D341Med (cell line): Measurements from ENCODE around the gene ARHGAP1.

Experiments used
- DNase-seq: peaks from one replicate; pipeline ENCODE4 v3.0.0; 2012; ENCODE audit warnings: low spot score

Gene ARHGAP1

DNA sequence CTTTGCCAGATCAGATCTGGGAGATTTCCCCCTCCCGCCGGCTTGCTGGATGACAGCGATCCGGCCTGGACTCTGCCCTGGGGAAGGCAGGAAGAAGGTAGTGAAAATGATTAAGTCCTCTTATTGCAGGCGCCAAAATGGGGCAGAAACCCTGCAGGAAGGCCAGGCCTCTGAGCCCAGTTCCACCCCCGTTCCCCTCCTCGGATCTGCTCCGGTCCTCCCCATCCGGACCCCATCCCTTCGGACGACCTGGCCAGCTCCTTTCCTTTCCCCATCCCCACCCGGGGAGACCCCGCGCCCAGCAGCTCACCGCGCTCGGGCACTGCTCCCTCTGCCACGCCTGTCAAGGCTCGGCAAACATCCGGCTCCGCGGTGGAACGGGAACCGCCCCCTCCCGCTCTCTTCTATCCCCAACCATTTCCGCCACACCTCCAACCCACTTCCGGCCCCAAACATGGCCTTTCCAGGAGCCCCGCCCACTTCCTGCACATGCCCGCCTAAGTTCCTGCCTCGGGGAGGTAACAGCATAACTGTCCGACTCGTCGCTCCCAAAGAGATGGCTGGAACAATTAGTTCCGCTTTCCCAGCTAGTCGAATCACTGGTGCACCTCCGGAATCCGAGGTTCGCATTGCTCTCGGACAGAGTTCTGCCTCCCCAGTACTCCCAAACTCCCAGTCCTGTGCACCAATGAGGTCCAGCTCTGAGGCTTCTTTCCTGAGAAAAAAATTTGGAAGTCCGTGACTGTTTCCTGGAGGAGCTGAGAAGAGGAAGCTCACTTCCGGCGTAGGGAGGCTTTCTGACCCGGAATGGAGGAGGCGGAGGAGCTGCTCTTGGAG is at the start of gene ARHGAP1, which contains the start of gene ZNF408:
Gene ARHGAP1, minus strand, starts transcription at position 379 of the 837 bp plus-strand sequence. CDS start 4,512 bp downstream, outside the sequence.
Gene ZNF408, plus strand, starts transcription at position 791 of the 837 bp plus-strand sequence. Its CDS starts 17 bp downstream, at position 808.
- peak; percentile 96 for DNase-seq

DNA sequence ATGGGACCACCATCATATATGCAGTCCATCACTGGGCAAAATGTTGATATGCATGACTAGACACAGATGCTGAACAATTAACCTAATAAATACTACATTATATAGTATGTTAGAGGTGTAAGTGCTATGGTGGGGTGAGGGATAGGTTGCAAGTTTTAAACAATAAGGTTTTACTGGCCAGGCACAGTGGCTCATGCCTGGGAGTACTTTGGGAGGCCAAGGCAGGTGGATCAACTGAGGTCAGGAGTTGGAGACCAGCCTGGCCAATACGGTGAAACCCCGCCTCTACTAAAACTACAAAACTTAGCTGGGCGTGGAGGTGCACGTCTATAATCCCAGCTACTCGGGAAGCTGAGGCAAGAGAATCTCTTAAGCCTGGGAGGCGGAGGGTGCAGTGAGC is 46.7 kb upstream of the ARHGAP1 start:
- DNase-seq: no peak

DNA sequence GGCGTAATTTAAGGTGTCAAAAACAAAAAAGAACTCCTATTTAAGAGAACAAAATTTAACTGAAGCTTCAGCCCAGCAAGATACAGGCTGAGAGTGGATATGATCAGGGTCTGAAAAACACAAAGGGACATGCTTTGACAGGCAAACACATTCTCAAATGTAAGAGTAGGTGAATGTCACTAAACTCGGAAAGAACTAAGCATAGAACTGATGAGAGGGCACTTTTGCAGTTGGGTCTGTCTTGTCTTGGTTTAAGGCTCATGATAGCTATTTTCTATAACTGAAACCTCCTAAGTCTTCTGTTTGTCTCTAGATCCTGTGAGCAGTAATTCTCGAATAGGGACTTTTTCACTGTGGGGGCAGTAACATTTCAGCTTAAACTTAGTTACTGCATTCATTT is 45.6 kb upstream of the ARHGAP1 start:
- no peak for DNase-seq

DNA sequence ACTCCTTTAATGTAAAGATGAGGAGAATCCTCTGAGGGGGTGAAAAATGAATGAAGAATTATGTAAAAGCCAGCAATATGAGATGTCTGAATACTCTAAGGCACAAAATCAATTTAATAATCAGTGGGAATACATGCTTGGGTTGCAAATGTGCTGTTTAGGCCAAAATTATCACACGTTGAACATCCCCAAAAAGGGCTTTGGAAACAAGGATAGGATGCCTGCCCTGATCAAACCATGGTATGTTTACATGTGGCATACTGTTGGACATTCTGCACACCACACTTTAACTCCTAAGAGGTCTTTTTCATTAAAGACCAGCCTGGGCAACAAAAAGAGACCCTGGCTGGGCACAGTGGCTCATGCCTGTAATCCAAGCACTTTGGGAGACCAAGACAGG is 44.9 kb upstream of the ARHGAP1 start:
- DNase-seq: no peak

DNA sequence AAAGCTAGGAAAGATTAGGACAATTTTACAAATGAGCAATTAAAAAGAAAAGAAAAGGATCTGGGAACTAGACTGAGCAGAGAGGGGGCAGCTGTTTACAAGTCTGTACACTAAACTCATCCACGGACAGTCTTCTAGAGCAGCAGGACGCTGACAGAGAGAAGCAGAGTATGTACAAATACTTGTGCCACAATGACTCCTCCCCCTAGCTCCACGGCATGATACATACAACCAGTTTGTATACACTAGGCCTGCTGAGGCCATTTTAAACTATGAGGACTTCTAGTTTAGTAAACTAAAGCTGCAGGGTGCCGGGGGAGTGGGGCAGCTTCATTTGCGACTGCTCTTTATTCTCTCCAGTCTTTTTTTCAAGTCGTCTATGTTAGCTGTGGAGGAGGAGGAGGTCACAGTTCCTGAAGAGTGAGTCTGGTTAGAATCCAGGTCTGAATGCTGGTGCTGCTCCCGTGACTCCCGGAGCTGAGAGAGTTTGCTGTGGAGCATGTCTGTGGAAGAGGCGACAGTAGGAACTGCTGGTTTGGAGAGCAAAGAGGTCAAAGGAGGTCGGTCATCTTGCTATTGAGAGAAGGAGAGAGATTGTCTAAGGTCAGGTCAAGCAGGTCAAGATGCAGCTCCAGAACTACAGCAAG is 43.4 kb upstream of the ARHGAP1 start:
- DNase-seq: no peak

DNA sequence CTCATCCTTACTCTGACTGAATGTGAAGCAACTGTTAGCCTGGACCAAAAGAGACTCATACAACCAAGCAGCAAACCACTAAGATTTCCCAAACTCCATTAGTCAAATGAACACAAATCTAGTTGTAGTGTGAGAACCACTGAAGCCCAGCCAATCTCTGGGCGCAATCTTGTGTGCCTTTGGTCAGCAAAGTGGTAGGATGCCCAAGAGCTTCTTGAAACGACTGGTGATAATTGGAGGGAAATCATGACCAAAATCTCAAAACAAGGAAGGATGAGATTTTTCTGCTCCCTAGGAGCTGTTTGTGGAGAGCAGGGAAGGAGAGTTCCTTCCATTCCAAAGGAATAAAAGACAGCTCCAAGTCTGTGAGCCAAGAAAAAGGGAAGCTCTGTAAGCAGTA is 42.6 kb upstream of the ARHGAP1 start:
- no peak for DNase-seq

DNA sequence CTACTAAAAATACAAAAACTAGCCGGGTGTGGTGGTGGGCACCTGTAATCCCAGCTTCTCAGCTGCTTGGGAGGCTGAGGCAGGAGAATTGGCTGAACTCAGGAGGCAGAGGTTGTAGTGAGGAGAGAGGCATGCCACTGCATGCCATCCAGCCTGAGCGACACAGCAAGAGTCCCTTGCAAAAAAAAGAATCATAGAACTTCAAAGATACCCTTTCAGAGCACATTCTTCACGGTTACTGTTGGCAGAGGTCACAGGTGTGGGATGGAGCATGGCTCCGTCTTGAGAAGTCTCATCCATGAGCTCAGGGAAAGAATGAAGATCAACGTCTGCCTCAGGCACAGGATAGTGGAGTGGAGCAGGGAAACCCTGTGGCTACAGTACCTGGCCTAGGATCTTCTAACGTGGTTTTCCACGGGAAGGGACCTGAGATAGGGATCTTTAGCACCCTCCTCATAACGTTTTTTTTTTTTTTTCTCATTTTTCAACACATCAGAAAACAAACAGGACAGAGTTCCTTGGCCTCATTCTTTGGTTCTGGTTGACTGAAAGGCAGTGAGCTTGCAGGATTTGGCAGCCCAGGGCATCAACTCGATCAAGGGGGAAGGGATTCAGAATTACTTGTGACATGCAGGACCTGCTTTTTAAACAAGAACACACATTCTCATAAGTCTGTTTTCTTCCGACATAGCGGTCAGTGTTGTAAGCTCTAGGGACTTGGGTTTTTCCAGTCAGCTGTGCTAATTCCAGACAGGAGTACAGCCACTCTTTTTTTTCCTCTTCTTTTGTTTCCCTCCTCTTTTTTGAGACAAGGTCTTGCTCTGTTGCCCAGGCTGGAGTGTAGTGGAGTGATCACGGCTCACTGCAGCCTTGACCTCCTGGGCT is 41.4 kb upstream of the ARHGAP1 start:
- no peak for DNase-seq

DNA sequence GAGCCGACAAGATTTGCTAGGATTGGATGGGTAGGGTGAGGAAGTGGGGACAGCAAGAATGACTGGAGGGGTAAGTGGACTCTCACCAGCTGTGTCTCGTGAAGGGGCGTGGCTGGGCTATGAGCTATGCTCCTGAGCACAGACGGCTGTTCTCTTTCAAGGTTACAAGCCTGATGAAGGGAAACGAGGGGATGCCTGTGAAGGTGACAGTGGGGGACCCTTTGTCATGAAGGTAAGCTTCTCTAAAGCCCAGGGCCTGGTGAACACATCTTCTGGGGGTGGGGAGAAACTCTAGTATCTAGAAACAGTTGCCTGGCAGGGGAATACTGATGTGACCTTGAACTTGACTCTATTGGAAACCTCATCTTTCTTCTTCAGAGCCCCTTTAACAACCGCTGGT is 38.5 kb upstream of the ARHGAP1 start:
- DNase-seq: no peak

DNA sequence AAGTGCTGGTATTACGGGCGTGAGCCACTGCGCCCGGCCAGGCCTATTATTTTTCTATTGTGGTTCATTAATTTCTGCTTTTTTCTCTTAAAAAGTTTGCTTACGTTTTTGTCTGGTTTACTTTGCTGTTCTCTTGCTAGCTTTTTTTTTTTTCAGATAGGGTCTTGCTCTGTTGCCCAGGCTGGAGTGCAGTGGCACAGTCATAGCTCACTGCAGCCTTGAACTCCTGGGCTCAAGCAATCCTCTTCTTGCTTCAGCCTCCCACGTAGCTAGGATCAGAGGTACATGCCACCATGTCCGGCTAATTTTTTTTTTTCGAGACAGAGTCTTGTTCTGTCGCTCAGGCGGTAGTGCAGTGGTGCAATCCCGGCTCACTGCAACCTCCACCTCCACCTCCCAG is 37.3 kb upstream of the ARHGAP1 start:
- DNase-seq: no peak

DNA sequence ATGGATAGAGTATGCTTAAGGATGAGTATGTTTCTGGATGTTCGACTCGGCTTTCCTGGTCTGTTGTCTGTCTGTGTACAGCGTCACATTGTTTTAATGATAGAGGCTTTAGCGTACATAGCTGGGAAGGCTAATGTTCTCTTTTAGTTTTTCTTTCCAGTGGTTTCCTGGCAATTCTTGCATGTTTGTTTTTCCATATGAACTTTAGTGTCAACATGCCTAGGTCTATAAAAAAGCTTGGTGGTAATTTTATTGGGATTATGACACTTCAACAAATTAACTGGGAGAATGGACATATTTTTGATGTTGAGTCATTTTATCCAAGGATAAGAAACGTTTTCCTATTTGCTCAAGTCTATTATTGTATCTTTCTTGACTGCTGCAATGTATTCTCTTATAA is 36.2 kb upstream of the ARHGAP1 start:
- no peak for DNase-seq

DNA sequence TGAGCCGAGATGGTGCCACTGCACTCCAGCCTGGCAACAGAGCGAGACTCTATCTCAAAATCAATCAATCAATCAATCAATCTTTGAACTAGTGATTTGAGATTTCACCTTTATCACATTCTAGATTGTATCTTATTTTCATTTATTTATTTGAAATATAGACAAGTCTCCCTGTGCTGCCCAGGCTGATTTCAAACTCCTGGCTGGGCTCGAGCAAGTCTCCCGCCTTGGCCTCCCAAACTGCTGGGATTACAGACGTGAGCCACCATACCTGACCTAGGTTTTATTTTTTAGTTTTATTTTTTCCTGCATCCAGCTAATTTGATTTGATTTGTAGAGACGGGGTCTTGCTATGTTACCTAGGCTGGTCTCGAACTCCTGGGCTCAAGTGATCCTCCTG is 35.7 kb upstream of the ARHGAP1 start:
- DNase-seq: no peak

DNA sequence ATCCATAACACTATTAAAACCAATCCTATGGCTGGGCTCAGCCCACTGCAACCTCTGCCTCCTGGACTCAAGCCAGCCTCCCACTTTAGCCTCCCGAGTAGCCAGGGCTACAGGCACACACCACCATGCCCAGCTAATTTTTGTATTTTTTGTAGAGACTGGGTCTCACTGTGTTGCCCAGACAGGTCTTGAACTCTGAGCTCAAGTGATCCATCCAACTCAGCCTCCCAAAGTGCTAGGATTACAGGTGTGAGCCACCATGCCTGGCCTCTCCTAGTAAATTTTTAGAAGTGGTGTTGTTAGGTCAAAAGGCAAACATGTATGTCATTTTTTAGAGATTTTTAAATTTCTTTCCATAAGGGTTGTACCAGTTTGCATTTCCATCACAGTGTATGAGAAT is 32.8 kb upstream of the ARHGAP1 start:
- DNase-seq: no peak

DNA sequence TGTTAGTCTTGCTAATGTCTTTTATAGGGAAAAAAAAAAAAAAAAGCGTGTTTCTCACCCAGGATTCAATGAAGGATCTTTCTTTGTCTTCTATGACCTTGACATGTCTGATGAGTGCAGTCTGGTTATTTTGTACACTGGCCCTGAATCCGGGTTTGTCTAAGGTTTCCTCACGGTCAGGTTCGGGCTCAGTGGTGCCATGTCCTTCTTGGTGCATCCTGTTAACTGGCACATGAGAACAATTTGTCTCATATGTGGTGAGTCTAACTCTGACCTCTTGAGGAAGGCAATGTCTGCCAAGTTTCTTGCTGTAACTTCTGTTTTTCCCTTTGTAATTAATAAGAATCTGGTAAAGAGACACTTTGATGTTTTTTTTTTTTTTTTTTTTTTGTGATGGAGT is 31.1 kb upstream of the ARHGAP1 start:
- no peak for DNase-seq

DNA sequence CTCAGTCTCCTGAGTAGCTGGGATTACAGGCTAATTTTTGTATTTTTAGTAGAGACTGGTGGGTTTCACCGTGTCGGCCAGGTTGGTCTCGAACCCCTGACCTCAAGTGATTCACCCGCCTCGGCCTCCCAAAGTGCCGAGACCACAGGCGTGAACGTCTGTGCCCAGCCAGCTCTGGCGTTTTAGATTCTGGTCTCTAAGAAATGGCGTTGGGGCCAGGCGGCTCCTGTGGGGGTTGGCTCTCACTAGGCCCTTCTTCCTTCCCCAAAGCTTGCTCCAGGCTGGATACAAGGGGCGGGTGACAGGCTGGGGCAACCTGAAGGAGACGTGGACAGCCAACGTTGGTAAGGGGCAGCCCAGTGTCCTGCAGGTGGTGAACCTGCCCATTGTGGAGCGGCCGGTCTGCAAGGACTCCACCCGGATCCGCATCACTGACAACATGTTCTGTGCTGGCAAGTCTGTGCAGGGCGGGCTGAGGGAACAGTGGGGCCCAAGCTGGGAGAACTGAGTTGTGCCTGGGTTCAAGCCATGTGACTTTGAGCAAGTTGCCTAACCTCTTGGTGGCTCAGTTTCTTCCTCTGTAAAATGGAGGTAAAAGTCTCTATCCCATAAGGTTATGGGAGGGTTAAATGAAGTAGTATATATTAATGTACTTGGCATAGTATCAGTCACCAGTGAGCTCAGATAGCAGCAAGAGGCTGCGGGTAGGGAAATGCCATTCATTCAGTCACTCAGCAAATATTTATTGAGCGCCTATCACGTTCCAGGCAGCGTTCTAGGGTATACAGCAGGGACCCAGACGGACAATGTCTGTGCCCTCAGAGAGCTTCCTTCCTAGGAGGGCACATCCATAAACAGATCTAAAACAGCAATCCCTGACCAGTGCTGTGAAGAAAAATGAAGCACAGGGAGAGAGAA is 28.9 kb upstream of the ARHGAP1 start:
- no peak for DNase-seq

DNA sequence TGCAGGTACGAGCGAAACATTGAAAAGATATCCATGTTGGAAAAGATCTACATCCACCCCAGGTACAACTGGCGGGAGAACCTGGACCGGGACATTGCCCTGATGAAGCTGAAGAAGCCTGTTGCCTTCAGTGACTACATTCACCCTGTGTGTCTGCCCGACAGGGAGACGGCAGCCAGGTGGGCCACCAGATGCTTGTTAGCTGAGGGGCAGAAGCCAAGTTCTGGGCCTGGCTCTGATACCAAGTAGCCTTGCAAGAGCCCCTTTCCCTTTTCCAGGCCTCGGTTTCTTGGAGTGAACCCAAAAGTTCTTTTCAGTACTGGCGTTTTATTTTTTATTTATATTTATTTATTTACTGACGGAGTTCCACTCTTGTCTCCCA is 28.2 kb upstream of the ARHGAP1 start:
- no peak for DNase-seq

DNA sequence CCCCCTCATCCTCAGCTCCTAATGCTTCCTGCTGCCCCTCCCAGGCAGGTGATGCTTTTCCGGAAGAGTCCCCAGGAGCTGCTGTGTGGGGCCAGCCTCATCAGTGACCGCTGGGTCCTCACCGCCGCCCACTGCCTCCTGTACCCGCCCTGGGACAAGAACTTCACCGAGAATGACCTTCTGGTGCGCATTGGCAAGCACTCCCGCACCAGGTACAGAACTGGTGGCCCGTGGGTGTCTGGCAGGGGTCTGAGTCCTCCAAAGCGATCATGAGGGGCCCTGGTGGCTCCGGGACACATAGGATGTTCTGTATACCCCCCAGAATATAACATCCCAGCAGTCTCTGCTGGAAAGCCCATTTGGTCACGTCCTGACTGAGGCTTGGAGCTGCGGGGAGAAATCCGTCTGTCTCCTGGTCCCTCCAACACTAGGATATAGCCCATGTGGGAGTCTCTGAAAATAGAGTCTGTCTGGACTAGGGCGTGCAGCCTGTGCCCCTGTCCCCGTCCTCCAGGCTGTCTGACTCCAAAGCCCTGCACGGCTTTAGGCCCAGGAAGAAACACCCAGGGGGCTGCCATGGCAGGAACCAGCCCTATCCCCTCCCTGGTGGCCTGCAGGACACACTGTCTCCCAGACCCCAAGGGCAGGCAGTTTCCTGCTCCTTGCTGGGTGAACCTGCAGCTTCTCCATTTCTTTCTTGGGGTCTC is 27.7 kb upstream of the ARHGAP1 start:
- DNase-seq: no peak

DNA sequence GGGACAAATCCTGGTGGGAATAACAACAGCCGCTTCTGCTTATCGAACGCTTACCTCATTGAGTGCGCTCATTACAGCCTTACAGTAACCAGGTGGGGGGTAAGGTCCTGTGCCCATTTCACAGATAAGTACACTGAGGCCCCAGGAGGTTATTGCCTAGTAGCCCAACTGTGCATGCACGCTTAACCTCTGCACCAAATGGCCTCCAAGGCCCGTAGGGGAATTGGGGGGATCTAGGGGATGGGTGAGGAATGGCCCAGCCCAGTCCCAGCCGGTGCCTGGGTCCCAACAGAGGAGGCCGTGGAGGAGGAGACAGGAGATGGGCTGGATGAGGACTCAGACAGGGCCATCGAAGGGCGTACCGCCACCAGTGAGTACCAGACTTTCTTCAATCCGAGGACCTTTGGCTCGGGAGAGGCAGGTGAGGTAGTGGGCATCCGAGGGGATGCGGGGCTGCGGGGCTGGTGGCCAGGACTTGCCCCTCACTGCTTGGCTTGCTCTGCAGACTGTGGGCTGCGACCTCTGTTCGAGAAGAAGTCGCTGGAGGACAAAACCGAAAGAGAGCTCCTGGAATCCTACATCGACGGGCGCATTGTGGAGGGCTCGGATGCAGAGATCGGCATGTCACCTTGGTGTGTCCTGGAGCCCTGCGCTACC is 25.9 kb upstream of the ARHGAP1 start:
- no peak for DNase-seq

DNA sequence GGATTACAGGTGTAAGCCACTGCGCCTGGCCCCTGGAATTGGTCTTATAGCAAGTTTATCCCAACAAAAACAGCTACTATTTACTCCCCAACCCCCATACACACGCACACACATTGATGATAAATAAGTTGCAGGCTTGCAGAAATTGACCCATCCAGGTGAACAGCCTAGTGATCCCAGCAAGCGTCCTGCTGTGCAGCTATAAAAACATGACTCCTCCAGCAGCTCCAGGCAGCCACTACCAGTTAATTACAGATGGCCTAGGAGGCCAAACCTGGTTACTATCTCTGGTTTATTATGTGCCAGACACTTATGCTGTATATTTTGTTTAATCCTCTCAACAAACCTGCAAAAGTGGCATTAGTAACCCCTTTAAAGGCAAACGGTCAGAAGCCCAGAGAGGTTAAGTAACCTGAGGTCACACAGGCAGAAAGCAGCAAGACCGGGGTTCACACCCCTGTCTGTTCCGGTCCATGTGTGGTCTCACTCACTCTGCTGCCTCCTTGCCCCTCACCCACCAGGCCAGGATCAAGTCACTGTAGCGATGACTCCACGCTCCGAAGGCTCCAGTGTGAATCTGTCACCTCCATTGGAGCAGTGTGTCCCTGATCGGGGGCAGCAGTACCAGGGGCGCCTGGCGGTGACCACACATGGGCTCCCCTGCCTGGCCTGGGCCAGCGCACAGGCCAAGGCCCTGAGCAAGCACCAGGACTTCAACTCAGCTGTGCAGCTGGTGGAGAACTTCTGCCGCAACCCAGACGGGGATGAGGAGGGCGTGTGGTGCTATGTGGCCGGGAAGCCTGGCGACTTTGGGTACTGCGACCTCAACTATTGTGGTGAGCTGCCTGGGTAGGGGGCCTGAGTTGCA is 25.2 kb upstream of the ARHGAP1 start:
- no peak for DNase-seq

DNA sequence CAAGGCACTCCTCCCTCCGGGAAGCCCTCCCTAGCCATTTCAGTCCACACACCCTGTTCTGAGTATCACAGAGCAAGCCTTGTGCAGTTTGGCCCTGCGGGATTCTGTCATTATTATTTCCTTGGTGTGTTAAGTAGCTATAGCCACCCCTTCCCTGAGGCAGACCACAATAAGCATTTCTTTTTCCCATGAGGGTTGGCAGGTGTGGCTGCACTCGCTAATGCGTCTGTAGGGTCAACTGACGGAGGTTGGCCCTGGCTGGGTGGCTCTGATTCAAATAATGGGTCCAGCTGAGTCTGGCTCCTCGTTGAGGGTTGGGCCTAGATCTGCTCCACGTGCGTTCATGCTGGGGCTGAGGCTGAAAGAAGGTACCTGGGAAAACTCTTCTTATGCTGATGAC is 23.7 kb upstream of the ARHGAP1 start:
- DNase-seq: no peak

DNA sequence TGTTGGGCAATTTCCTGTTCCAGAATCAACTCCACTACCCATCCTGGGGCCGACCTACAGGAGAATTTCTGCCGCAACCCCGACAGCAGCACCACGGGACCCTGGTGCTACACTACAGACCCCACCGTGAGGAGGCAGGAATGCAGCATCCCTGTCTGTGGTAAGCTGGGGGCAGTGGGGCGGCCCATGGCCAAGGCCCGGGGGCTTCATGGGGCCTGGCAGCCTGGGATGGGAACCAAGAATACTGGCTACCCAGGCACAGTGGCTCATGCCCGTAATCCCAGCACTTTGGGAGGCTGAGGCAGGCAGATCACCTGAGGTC is 22.9 kb upstream of the ARHGAP1 start:
- DNase-seq: no peak
